GM19467 (cell line): ENCODE measurements around the gene ETV6.

ENCODE experiments used
- ATAC-seq: cut with Tn5 transposase; IDR thresholded peaks from one replicate; pipeline ENCODE4 v1.9.1; 2021; ENCODE audit warnings: mild to moderate bottlenecking, moderate library complexity; ENCODE audit not compliant: unreplicated experiment

The ETV6 gene

DNA sequence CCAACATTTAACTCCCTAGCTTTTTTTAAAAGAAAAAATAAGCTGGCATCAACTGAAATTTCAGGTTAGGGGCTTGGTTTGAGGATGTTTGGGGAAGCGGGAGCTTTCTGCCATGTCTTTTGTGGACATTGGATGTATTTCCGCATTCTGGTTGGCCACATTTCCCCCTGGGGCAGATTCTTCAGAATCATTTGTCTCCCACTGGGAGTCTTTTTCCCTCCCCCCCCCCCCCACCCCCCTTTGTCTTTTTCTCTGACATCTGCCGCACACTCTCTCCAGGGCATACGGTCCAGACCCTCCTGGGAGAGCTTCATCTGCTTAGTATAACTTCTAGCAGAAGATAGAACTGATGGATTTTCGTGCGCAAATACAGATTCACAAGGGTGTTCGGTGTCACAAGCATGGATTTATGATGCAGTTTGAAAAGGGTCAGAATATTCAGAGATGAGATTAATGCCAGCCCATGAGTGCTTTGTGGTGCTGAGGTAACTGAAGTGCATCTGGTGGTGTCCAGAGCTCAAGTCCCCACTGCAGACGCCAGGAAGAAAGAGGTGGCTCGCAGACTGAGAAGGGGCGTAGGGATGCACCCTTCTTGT lies 40.2 kb downstream of the ETV6 start:
- no peak for ATAC-seq

DNA sequence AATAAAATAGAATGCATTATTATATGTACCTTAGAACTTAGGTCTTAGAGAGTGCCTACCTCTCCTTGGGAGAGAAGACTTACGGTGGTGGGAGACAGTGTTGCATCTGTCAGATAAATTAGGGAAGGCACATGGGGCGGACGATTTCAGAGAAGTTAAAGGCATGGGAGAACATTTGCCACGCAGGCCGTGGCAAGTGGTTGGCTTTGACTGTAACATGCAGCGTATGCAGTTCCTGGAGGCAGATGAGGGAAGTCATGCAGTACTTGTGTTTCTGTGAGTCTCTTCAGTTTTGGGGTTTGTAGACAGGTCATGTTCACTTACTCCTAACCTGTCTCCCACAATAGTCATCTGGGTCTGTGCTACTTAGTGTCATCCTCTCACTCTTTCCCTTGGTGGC lies 43.6 kb downstream of the ETV6 start:
- no peak for ATAC-seq

DNA sequence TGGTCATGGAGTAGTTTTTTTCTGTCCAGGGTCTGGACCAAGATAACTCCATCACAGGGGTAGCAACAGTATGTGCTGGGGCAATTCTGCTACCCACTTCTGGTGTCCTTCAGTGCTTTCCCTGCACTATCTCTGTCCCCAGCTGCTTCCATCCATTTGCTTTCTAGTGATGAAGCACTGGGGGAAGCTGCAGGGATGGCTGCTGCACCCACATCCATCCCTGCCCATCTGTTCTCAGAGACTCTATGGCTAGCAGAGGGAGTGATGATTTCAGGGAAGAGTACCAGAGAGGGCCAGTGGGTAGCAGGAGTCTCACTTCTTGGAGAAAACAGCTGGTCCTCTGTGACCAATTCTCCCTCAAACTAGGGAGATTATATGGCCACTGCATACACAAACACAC lies 44.1 kb downstream of the ETV6 start:
- ATAC-seq: no peak

DNA sequence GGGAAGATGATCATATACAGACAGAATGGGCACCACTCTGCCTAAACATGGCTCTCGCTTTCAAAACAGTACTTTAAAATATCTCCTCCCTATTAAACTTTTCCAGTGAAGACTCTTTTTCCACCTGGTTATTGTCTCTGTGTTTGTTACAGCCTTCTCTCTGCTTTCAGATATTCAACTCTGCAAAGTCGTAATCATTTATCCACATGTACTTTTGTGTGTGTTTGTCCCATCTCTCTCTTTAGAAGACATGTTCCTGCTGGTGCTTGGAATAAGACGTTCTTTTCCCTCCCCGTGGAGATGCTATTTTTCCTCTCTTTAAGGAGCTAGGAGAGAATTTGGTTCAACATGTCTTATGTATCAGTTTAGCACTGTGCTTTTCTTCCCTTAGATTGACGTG lies 45.1 kb downstream of the ETV6 start:
- ATAC-seq: no peak

DNA sequence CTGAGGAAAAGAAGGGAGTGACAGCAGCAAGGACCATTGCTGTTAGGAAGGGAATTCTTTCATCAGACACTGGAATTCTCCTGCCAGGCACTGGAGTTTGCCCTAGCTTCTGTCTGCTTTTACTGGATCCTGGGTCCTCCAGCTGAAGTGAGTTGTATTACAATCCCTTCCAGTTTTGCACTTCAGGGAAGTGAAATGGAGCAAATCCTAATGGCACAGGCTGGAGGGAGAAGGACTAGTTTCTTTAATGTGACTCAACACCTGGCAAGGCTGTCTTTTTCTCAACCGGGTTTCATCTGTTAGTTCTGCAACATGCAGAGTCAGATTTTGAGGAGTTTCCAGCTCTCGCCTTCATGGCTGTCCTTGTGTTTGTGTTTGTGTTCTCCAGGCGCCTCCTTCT lies 45.8 kb downstream of the ETV6 start:
- ATAC-seq: no peak

DNA sequence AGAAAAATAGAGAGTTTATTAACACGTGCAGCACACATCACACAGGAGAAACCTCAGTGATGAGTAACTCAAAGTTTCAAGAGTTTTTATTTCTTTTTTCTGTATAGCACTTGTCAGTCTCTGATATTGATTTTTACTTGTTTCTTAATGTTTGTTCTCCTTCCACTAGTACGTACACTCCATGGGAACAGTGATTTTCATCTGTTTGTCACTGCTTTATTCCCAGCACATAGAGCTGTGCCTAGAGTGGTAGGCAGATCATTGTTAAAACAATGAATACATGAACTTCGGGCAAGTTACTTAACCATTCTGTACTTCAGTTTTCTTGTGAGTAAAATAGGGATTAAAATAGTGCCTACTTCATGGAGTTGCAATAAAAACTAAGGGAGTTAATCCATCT lies 46.6 kb downstream of the ETV6 start:
- ATAC-seq: no peak

DNA sequence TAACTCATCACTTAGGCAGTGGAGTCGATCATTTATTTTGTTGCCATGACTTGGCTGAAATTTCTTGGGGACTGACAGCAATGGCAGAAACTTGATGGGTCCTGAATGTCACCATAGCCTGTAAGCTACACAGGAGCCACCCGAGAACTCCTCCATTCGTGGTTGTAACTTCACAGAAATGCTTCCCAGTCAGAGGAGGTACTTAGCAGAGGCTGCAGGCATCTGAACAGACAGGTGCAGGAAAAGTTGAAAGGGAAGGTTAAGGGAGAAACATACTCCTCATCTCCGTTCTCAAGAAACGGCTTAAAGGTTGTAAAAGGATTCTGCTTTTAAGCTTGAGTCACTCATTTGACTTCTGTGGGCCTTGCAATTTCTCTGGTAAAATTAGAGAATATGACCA lies 47.7 kb downstream of the ETV6 start:
- ATAC-seq: no peak

DNA sequence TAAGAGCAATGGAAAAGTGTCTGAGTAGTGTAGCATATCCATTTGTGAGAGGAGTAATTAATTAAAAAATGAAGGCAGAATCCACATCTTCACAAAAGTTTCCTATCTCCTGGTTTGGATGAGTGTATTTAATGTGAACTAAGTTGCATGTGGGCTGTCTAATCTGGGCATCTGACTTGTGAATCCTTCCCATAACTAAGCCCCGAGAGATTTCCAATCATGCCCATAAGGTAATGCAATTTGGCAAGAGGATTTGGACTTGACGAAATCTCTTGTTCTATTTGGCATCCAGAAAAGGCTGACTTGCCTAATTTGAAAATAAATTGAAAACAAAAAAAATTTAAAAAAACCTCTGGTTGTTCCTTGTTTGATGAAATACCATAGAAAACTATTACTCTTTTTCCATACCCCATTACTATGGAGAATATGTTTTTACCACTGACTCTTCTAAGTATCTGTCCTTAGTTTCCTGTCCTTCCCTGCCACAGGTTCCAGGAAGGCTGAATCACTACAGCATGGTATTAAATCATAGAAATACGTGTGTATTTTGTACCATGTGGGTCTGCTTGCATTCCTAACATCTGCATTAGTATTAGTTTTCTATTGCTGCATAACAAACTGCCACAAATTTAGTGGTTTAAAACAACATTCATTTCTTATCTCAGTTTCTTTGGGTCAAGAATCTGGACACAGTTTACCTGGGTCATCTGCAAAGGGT lies 48.4 kb downstream of the ETV6 start:
- no peak for ATAC-seq

DNA sequence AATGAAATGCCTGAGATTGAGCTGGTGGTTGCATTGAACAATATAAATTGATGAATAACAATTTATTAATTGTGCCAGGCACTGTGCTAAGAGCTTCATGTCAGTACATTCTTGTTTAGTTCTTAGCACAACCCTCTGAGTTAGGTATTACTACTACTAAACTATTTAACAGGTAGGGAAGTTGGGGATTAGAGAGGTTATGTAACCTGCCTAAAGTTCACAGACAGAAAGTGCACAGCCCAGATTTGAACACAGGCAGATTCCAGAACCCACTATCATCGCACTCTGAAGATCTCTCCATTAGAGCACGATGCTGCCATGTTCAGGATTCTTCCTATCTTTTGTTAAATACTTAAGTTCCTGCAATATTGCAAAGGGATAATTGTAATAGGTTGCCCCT lies 49.3 kb downstream of the ETV6 start:
- ATAC-seq: no peak

DNA sequence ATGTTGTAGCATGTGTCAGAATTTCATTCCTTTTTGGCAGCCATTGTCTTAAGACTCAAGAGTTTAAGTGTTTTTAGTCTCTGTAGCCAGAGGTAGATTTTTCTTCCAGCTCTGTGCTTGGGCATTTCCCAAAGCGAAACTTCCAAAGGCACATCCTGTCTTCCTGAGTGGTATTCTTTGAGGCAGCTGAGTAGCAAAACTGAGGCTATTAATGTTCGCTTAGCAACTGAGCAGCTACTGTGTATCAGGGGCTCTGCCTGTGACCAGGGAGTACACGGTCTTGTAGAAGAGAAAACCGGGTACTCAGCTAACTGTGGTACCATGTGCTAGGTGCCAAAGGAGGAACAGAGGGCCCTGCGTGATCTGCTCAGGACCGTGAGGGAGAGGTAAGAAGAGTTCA lies 52.0 kb downstream of the ETV6 start:
- no peak for ATAC-seq

DNA sequence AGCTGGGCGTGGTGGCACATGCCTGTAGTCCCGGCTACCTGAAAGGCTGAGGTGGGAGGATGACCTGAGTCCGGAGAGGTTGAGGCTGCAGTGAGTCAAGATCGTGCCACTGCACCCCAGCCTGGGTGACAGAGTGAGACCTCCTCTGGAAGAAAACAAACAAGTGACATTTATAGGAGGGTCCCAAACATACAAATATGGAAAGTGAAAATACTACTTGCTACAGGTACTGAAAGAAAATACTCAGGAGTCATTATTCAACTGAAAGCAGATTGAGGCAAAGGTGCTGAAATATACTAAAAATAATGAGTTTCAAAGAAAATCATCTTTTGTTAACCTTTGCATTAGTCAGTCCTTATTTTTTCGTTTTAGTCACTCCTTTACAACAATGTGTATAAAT lies 53.5 kb downstream of the ETV6 start:
- ATAC-seq: no peak

DNA sequence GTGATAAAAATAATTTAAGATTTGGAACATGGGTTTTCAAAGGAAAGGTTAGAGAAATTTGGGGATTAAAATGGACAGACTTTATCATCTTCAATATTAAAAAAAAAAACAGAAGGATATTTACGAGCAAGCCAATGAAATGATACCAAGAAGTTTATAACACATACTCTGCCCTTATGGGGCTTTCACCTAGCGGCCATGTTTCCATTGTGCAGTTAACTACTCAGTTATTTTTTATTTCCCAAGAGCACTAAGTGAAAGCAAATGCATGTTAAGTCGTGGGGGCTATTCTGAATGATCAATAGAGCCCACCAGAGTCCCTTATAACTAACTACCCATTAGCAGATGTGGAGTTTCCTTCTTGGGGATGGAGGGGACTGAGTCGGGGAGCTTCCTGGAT lies 53.9 kb downstream of the ETV6 start:
- no peak for ATAC-seq

DNA sequence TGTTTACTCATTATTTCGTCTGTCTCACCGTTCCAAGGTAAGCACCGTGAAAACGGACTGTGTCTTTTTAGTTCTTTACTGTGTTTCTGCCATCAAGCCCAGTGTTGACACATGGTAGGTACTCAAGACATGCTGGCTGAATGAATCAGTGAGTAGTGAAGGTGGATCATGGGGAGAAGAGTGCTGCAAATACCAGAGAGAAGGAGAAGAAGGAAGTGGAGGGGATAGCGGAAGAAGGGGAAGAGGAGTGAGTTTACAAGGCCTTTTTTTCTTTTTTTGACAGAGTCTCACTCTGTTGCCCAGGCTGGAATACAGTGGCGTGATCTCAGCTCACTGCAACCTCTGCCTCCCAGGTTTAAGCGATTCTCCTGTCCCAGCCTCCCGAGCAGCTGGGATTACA lies 54.6 kb downstream of the ETV6 start:
- no peak for ATAC-seq

DNA sequence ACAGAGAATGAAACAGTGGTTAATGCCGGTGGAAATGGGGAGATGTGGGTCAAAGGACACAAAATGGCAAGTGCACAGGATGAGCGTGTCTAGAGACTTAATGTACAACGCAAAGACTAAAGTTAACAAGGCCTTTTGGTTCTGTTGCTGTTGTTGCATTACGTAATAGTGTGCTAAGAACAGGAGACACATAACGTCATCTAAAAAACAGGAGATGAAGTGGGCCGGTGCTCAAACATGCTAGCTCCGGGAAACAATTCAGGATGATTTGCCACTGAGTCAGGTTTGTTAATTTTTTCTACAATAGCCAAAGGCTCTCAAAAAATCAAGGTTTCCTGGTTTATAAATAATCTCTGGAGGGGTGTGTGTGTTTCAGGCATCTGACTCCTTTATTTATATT lies 55.5 kb downstream of the ETV6 start:
- no peak for ATAC-seq

DNA sequence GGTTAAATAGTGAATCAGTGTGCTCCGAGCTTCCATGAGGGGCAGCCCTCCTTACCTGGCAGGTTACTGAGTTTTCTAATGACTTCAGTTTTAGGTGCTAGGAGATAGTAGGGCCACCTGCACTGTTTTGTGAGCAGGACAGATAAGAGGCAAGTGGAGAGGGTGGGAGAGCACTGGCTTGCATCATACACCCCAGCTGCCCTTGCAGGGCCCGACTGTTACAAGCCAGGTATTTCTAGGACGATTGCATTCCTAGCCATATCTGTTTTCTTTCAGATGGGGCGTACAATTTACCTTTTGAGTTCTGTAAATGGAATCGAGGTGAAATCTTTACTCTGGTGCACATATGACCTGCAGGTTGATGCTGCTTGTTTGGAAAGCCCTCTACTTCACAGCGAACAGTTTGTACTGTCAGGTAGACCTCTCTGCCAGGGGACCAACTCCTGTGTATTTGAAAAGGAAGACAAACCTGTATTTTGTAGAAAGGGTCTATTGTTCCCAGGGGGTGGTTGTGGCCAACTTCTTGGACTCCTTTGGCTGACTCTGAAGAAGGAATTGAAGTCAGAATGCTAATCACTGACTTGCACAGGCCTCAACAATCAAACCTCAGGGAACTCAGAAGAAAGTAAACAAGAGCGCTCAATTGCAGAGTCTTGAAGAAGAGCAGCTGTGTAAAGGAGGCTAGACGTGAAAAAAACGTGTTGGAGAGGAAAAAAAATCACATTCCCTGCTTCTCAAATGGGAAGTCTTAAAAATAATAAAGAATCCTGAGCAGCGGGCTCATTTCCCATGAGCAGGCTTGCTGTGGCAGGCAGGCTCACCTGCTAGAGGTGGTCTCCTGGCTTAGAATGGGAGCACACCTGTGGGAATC lies 57.3 kb downstream of the ETV6 start:
- no peak for ATAC-seq

DNA sequence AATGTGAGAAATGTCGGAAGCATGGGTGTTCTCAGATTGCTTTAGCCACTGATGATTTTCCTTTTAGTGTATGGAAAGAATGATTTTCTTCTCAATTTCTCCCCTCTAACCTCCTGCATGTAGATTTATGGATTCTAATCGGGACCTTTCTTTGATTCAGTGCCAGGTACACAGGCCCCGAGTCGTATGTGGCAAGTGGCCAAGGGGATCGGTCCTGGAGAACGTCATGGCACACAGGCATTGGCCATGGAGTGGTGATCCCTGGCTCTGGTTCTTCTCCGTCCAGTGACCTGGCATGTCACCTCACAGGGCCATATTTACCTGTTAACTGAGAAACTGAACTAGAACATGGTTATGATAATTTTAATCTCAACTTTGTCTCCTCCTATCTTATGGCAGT lies 58.1 kb downstream of the ETV6 start:
- ATAC-seq: no peak

DNA sequence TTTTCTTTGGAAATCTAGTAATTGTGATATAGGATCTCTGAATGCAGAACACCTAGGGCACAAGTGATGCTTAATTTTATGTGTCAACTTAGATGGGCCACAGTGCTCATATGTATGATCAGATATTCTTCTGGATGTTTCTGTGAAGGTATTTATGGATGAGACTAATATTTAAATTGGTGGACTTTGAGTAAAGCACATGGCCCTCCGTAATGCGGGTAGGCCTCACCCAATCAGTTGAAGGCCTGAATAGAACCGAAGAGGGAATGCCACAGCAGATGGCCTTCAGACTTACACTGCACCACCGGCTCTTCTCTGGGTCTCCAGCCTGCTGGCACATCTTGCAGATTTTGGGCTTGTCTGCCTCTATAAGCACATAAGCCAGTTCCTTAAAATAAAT lies 60.0 kb downstream of the ETV6 start:
- ATAC-seq: no peak

DNA sequence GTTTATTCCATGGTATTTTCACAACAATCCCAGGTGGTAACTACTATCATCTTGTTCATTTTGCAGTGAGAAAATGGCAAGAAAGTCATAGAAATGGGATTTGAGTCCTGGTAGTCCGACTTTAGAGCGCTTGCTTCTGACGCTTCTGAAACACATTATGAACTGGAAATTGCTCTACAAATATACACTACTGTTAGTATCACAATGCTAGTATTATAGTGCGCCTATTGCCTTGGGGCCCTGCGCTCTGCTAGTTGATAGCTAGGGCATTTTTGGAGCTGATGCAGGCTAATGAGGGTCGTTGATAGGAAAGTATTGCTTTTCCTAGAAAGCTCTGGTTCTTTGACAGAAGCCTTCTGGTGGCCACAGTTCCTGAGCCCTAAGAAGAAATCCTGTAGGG lies 61.0 kb downstream of the ETV6 start:
- ATAC-seq: no peak

DNA sequence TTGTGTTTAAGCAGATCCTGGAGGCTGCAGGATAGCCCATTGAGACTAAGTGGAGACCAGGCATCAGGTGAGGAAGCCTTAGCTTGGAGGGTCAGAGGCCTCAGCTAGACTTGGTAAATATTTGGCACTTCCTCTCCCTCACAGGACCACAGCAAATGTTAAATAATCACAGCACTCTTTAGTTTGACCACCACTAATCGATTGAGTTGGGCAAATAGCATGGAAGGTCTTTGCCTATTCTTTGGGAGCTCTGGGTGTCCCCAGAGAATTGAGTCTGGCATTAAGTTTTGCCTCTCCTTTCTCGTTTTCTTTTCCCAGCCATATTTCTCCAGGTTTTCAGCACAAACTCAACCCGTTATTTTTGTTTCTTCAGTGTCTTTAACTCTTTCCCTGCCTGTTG lies 61.4 kb downstream of the ETV6 start:
- no peak for ATAC-seq

DNA sequence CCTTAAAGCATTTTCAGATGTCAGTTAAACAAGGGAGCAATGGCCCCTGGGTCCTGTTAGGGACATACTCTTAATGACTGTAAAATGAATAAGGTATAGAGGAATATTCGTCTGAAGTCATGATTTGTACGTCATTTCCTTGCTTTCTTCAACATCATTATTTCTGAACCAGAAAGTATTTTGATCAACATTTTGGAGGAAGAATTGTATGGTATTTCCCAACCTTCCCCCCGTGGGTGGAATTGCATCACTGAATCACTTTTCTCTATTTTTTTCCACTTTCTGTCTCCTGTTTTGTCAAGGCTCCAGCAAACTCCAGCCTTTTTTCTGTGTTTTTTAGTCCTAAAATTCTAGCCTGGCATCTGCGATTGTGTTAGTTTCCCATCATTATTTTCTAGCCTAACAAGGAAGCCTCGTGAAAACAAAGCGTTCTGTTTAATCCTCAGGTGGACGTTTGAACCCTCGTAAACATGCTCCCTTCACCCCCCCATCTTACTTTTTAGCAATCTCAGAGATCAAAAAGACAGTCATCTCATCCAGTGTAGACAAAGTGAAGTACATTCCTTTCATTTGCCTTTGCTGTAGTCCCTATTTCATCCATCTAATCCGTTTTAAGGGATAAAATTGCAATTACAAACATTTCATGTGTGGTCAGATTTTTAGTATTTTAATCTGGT lies 62.3 kb downstream of the ETV6 start:
- no peak for ATAC-seq

DNA sequence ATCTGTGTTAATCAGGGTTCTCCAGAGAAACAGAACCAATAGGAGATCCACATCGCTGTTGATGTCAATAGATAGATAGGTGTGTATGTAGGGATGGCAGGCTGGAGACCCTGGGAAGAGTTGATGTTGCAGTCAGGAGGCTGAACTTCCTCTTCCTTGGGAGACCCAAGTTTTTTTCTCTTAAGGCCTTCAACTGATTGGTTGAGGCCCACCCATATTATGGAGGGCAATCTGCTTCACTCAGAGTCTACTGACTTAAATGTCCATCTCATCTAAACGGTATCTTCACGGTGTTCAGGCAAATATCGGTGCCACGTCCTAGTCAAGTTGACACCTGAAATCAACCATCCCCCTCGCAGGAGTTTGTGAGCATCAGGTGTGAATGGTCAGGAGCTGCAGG lies 63.0 kb downstream of the ETV6 start:
- ATAC-seq: no peak

DNA sequence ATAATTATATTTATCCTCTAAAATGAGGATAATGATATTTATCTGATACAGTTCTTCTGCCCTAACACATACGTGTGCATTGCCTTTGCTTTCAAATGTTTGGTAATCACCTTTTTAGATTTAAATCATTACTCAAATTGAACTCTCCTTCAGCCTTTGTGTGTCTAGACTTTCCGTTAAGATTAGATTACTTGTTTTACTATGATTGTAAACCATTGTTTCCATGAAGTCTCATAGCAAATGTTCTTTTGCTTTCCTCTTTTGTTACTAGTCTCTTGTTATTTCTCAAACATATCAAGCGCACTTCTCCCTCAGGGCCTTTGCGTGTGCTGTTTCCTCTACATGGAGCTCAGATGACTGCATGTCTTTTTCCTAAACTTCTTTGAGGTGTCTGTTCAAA lies 63.7 kb downstream of the ETV6 start:
- ATAC-seq: no peak
